ENCODE measurements around the gene MTRR. TPM values are rescaled to one million over a fixed set of nuclear protein-coding genes. Genes with fewer than 3 reads are reported as not detected.
A peak's percentile ranks its signal among the peaks of the same experiment; 100 is the strongest.

MTRR gene
- total and polyA plus RNA-seq, 9 of the 15 experiments (the other 6 are each of a cell fraction or from before 2014, with no cell fraction given): 39.3 to 84.6 (median 66.2) TPM

DNA sequence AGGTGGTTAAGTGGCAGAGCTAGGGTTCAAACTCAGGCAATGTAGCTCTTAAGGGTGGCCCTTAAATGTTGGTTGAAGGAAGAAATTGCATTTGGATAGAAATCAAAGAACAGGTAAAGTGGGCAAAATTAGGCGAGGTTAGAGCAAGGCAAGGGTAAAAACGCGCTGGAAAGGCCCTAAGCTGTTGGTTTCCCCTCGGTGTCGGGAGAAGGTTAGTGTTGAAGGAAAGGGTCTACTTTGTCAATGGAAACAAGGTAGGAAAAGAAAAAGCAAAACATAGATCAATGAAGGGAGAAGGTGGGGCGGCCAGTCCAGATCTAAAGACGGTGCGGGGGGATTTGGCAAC is 548 bp upstream of the MTRR start:
- ChIA-PET POLR2A (interaction anchor here (0.6 to 2.2 kb wide), 10 partner anchors 9 to 1346 kb away, joined by 3 to 11 read pairs (median 4); no protein-coding TSS in a partner anchor), CTCF (ENCODE audit: low intra/inter-chr PET ratio) (no interaction called here)
- Histone ChIP-seq H3K27me3 (ENCODE audit: control insufficient read depth in 2 of 2, insufficient read depth in 2 of 2, low read length in 2 of 2) (no peaks in the 10 kb centered on the region), H3K9ac (ENCODE audit: insufficient read depth in 1 of 2, low read depth in 2 of 2, low read length in 2 of 2) (peak overlapping the region; percentile 83 to 96), H3K4me1 (replicated peaks in 1 of 2; ENCODE audit: control insufficient read depth in 2 of 2, insufficient read depth in 2 of 2, low read length in 2 of 2) (peaks cover 6 to 20% of the 10 kb centered on the region in 2 experiments; a peak in 4 of 5 replicates), H3K9me1 (ENCODE audit: control insufficient read depth, insufficient read depth, low read length) (peaks cover 3% of the 10 kb centered on the region), H3K4me2 (ENCODE audit: insufficient read depth, low read length) (peak overlapping the region; percentile 95), H3K4me3 (peak overlapping the region; percentile 93), H3K27ac (ENCODE audit: extremely low read depth, low read depth, low read length) (peak overlapping the region; percentile 77), H4K20me1 (replicated peaks; ENCODE audit: control insufficient read depth, insufficient read depth, low read length) (peaks cover 16% of the 10 kb centered on the region), H2AFZ (ENCODE audit: low read depth, low read length) (peak overlapping the region; percentile 87), H3K9me3 (replicated peaks; ENCODE audit: control insufficient read depth, insufficient read depth, low read depth, low read length) (no peaks in the 10 kb centered on the region), H3K36me3 (ENCODE audit: control insufficient read depth, insufficient read depth, low read length) (peaks cover 68% of the 10 kb centered on the region), H3K79me2 (ENCODE audit: control insufficient read depth, insufficient read depth, low read length) (peaks cover 84% of the 10 kb centered on the region)
- DNase-seq (ENCODE audit: extremely low read depth in 1 of 4, low spot score in 3 of 4): no peak
- BruUV-seq (replicated peaks): no TSS peak
- peak; percentile 22 for ATAC-seq
- in situ Hi-C loops (cut with MboI): no loop called here
- FAIRE-seq: peak; percentile 57
- WGBS (ENCODE audit: insufficient coverage, low coverage, missing lambda C conversion rate): 1% methylated on average over 8 of the region's 8 CpGs
- intact Hi-C loops (cut with micrococcal nuclease): no loop called here
- TF ChIP-seq, protein P1, sequence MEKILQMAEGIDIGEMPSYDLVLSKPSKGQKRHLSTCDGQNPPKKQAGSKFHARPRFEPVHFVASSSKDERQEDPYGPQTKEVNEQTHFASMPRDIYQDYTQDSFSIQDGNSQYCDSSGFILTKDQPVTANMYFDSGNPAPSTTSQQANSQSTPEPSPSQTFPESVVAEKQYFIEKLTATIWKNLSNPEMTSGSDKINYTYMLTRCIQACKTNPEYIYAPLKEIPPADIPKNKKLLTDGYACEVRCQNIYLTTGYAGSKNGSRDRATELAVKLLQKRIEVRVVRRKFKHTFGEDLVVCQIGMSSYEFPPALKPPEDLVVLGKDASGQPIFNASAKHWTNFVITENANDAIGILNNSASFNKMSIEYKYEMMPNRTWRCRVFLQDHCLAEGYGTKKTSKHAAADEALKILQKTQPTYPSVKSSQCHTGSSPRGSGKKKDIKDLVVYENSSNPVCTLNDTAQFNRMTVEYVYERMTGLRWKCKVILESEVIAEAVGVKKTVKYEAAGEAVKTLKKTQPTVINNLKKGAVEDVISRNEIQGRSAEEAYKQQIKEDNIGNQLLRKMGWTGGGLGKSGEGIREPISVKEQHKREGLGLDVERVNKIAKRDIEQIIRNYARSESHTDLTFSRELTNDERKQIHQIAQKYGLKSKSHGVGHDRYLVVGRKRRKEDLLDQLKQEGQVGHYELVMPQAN (IDR thresholded peaks at IDR 0.05; ENCODE audit: borderline replicate concordance): peak; percentile 78; the same call in 1 of the 2 replicates
- TF ChIP-seq ZNF57 (CRISPR knock-in tag; IDR thresholded peaks at IDR 0.05) (no peak), HNRNPLL (IDR thresholded peaks at IDR 0.05; ENCODE audit: low read depth, low read length, poor library complexity, severe bottlenecking) (no peak), ZNF431 (CRISPR knock-in tag; IDR thresholded peaks at IDR 0.05) (no peak), SP2 (IDR thresholded peaks at IDR 0.05; ENCODE audit: extremely low read depth, low read depth, low read length, poor library complexity, severe bottlenecking) (no peak), CCNT2 (IDR thresholded peaks at IDR 0.05; ENCODE audit: borderline replicate concordance, extremely low read depth, insufficient read length, low read depth, low read length) (no peak), TAF7 (tag; IDR thresholded peaks at IDR 0.05) (no peak), MYNN (IDR thresholded peaks at IDR 0.05) (no peak), MYNN (CRISPR knock-in tag; IDR thresholded peaks at IDR 0.05) (no peak), ZNF239 (CRISPR knock-in tag; IDR thresholded peaks at IDR 0.05) (no peak), HIVEP1 (CRISPR knock-in tag; IDR thresholded peaks at IDR 0.05) (0 out of 2 replicates have a peak, but pooled peaks have one; percentile 29), NFIC (IDR thresholded peaks at IDR 0.05) (no peak)
- TF ChIP-seq, protein P2, sequence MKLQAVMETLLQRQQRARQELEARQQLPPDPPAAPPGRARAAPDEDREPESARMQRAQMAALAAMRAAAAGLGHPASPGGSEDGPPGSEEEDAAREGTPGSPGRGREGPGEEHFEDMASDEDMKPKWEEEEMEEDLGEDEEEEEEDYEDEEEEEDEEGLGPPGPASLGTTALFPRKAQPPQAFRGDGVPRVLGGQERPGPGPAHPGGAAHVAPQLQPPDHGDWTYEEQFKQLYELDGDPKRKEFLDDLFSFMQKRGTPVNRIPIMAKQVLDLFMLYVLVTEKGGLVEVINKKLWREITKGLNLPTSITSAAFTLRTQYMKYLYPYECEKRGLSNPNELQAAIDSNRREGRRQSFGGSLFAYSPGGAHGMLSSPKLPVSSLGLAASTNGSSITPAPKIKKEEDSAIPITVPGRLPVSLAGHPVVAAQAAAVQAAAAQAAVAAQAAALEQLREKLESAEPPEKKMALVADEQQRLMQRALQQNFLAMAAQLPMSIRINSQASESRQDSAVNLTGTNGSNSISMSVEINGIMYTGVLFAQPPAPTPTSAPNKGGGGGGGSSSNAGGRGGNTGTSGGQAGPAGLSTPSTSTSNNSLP (IDR thresholded peaks at IDR 0.05; ENCODE audit: borderline replicate concordance, low read depth, low read length): no peak
- TF ChIP-seq, protein P3, sequence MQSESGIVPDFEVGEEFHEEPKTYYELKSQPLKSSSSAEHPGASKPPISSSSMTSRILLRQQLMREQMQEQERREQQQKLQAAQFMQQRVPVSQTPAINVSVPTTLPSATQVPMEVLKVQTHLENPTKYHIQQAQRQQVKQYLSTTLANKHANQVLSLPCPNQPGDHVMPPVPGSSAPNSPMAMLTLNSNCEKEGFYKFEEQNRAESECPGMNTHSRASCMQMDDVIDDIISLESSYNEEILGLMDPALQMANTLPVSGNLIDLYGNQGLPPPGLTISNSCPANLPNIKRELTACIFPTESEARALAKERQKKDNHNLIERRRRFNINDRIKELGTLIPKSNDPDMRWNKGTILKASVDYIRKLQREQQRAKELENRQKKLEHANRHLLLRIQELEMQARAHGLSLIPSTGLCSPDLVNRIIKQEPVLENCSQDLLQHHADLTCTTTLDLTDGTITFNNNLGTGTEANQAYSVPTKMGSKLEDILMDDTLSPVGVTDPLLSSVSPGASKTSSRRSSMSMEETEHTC (IDR thresholded peaks at IDR 0.05): no peak
- TF ChIP-seq, protein P4, sequence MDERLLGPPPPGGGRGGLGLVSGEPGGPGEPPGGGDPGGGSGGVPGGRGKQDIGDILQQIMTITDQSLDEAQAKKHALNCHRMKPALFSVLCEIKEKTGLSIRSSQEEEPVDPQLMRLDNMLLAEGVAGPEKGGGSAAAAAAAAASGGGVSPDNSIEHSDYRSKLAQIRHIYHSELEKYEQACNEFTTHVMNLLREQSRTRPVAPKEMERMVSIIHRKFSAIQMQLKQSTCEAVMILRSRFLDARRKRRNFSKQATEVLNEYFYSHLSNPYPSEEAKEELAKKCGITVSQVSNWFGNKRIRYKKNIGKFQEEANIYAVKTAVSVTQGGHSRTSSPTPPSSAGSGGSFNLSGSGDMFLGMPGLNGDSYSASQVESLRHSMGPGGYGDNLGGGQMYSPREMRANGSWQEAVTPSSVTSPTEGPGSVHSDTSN (CRISPR knock-in tag; IDR thresholded peaks at IDR 0.05; ENCODE audit: low read depth): no peak
- TF ChIP-seq, protein P4 (tag; conservative IDR thresholded peaks at IDR 0.05; ENCODE audit: low read depth): no peak

Measured in K562 (cell line).